Mesodermal cell (in vitro differentiated cells): ENCODE measurements around the gene EPHA6.
"Not testable (repeated sequence)": the region's sequence is repeated elsewhere in the genome, so short reads cannot be mapped to it uniquely, and the experiment has no call there.

Experiments
- H3K27ac ChIP-seq: 2 replicates; pipeline ENCODE4 v1.7.0; 2013; ENCODE audit warnings: mild to moderate bottlenecking, low read depth, low read length, moderate library complexity; ENCODE audit not compliant: severe bottlenecking
- H3K36me3 ChIP-seq: 2 replicates; pipeline ENCODE4 v1.7.1; 2013; ENCODE audit warnings: mild to moderate bottlenecking, low read length, moderate library complexity; ENCODE audit not compliant: control insufficient read depth, insufficient read depth
- H3K4me1 ChIP-seq: one replicate; pipeline ENCODE4 v1.7.1; 2013; ENCODE audit warnings: mild to moderate bottlenecking, low read length; ENCODE audit not compliant: insufficient read depth, control insufficient read depth, poor library complexity, severe bottlenecking
- H3K4me3 ChIP-seq: 2 replicates; pipeline ENCODE4 v1.7.0; 2013; ENCODE audit warnings: low read length, control low read depth, mild to moderate bottlenecking; ENCODE audit not compliant: insufficient read depth, poor library complexity, severe bottlenecking; ENCODE audit errors: extremely low read depth
- H3K9me3 ChIP-seq: 2 replicates; pipeline ENCODE4 v1.7.1; 2013; ENCODE audit warnings: mild to moderate bottlenecking, low read length, moderate library complexity; ENCODE audit not compliant: control insufficient read depth
- WGBS, 2 experiments: methylation state at CpG; one replicate each; pipeline ENCODE4 v1.1.5; 2013; ENCODE audit warnings: missing lambda C conversion rate in 2 of 2; ENCODE audit not compliant: insufficient coverage in 2 of 2; 5-methylcytosine and 5-hydroxymethylcytosine counted together

The EPHA6 gene

DNA sequence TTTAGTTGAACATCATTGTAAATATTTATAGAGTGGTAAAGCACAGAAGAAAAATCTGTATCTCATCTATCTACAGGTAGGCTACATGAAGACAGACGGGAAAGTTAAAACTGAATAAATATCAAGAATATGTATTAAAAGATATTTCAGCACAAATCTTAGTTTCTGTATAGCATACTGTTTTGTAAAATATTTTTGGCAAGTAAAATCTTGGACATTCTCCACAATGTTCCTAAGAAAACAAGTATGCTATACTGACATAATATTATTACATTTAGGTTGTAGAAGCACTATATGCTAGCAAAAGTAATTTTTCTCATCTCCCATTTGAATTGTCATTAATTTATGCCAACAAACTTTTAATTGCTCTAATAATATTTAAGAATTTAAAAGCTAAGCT lies 623.7 kb downstream of the EPHA6 start:
- Histone ChIP-seq H3K4me1 (no peaks in the 10 kb centered on the region), H3K27ac (no peak overlapping the region), H3K36me3 (no peaks in the 10 kb centered on the region), H3K9me3 (no peaks in the 10 kb centered on the region), H3K4me3 (no peak overlapping the region)
- no CpG with 5 or more reads among the region's 1 CpG for WGBS, 2 experiments

DNA sequence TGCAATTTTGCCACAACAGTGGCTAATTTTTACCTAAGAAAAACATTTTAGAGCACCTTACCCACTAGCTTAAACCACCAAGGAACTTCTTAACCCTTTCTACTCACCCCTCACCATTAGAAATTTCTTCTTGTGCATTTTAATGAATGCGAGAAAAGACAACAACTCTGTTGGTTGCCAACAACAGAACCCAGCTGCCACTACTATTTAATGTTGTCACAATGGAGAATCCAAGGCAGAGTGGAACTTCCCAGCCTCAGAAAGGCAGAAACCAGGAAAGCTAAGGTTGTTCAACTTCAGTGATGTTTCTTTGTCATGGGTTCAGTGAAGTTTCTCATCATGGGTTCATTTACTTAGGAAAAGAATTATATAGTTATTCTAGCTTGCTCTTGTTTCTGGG lies 625.0 kb downstream of the EPHA6 start:
- Histone ChIP-seq H3K4me1 (no peaks in the 10 kb centered on the region), H3K4me3 (no peak overlapping the region), H3K27ac (no peak overlapping the region), H3K36me3 (no peaks in the 10 kb centered on the region), H3K9me3 (no peaks in the 10 kb centered on the region)
- WGBS, 2 experiments, result 67% methylated on average over 1 of the region's 1 CpG; no CpG with 5 or more reads in 1 of the 2 experiments

DNA sequence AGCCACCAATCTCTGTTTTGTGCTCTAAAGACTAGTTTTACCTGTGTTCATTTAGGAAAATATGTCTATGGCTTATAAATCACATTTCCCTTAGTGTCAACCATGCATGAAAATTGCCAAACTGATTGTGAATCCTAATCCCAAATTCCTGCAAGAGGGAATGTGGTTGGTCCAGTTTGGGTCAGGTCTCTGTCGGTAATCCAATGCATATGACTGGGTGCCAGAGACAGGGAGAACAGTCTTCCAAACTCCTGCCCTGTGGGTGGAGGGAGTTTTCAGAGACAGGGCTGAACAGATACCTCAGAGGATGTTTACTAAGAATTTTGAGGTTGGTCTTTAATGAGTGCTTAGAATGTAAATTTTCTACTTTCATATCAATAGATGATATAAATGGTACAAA lies 649.6 kb downstream of the EPHA6 start:
- Histone ChIP-seq H3K4me3 (no peak overlapping the region), H3K9me3 (no peaks in the 10 kb centered on the region), H3K27ac (no peak overlapping the region), H3K4me1 (no peaks in the 10 kb centered on the region), H3K36me3 (no peaks in the 10 kb centered on the region)
- 67% methylated on average over 1 of the region's 1 CpG; no CpG with 5 or more reads in 1 of the 2 experiments for WGBS, 2 experiments

DNA sequence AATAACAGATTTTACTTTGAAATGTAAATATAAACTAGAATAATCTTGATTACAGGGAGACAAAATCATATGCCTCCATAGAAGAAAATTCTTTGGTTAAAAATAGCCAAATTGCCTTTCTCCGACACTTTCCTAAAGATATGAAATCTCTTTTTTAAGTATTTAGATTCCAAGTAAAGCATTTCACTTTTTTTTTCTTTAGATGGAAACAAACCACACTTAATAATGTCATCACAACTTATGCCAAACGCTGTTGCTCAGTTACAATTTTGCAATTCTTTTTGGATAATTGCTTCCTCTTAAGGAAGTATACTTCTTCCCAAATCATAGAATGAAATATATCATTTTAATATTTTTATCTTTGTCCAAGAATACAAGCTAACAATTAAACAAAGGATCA lies 656.1 kb downstream of the EPHA6 start:
- Histone ChIP-seq H3K27ac (no peak overlapping the region), H3K36me3 (no peaks in the 10 kb centered on the region), H3K4me1 (no peaks in the 10 kb centered on the region), H3K4me3 (no peak overlapping the region), H3K9me3 (no peaks in the 10 kb centered on the region)
- WGBS, 2 experiments, result no CpG with 5 or more reads among the region's 2 CpGs

DNA sequence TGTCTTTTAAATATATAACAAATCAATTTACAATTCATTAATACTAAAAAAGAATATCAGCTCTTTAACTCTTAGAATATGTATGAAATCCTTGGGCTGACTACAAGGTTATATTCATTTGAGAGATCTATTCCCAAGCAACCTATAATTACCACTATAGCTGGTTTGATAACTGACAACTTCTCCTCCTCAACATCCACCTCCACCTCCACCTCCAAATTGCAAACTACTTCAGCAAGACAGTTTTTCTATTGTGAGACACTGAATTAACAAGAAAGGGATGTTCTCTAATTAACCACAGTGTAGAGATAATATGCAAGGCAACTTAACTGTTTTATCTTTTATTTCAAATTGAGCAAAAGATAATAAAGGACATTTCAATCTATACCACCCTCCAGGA lies 665.3 kb downstream of the EPHA6 start:
- H3K4me3 ChIP-seq, result no peak overlapping the region
- no peaks in the 10 kb centered on the region for H3K4me1 ChIP-seq
- no peaks in the 10 kb centered on the region for H3K36me3 ChIP-seq
- H3K9me3 ChIP-seq, result no peaks in the 10 kb centered on the region
- no peak overlapping the region for H3K27ac ChIP-seq

DNA sequence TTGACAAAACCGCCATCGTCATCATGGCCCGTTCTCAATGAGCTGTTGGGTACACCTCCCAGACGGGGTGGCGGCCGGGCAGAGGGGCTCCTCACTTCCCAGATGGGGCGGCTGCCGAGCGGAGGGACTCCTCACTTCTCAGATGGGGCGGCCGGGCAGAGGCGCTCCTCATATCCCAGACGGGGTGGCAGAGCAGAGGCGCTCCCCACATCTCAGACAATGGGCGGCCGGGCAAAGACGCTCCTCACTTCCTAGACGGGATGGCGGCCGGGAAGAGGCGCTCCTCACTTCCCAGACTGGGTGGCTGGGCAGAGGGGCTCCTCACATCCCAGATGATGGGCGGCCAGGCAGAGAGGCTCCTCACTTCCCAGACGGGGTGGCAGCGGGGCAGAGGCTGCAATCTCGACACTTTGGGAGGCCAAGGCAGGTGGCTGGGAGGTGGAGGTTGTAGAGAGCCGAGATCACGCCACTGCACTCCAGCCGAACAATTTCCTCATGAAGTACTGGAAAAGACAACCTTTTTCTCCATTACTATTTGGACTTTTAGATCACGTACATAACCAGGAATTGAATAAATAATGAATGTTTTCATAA lies 666.4 kb downstream of the EPHA6 start:
- H3K4me3 ChIP-seq, H3K27ac ChIP-seq, H3K4me1 ChIP-seq, H3K9me3 ChIP-seq, H3K36me3 ChIP-seq: not testable (repeated sequence)
- 96 to 100% methylated on average over 6 to 10 of the region's 29 CpGs for WGBS, 2 experiments

DNA sequence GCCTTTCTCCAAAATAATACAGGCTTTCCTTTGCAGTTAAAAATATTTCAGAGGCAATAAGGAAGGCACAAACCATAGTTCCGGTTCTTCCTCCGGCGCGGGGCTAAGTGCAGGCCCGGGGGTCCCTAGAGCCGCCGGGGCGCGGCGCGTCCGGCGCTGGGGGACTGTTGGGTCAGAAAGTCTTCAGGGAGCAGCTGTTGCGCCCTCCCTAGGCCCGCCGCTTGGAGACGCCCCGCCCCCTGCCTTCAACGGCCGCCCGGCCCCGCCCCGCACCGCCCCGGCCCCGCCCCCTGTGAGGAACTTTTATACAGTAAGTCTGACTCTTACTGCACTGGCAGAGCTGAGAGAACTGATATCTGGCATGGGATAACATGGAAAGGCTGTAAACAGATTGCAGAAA lies 667.0 kb downstream of the EPHA6 start:
- no peaks in the 10 kb centered on the region for H3K4me1 ChIP-seq
- H3K9me3 ChIP-seq, result no peaks in the 10 kb centered on the region
- 89 to 100% methylated on average over 14 to 22 of the region's 26 CpGs for WGBS, 2 experiments
- no peak overlapping the region for H3K4me3 ChIP-seq
- H3K36me3 ChIP-seq, result no peaks in the 10 kb centered on the region
- no peak overlapping the region for H3K27ac ChIP-seq

DNA sequence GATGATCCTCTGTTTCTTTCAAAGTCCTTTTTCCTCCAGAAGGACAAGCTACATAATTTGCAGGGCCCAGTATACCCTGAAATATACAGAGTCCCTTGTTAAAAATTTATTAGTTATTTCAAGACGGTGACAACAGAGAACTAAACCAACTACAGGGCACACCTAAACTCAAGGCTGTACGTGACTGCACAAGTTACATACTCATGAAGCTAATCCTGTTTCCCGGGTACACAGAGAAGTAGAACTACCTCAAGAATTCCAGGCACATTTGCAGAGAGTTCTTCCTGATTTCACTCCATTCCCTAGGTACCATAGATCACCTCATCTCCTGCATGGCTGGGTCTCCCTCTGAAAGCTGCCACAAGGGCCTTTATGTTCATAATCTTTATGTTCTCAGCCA lies 670.8 kb downstream of the EPHA6 start:
- H3K9me3 ChIP-seq, result no peaks in the 10 kb centered on the region
- no peaks in the 10 kb centered on the region for H3K36me3 ChIP-seq
- no peak overlapping the region for H3K27ac ChIP-seq
- no peaks in the 10 kb centered on the region for H3K4me1 ChIP-seq
- H3K4me3 ChIP-seq, result no peak overlapping the region
- 80 to 96% methylated on average over 1 to 3 of the region's 3 CpGs for WGBS, 2 experiments

DNA sequence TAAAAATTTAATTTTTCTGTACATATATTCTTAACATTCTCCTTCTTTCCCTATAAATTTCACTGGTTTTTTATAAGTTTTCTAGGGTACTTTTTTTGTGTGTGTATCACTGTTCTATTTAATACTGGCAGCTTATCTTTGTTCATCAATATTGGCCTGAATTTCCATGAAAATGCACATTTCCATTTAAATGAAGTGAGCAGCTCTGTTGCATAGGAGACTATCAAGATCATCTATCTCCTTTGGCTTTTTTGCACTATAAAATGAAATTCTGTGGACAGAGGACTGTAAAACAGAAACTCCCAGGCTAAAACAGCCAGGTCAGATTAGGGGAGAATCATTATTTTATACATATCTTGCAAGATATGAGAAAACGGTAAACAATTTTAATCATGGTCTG lies 673.2 kb downstream of the EPHA6 start:
- no peaks in the 10 kb centered on the region for H3K36me3 ChIP-seq
- no peaks in the 10 kb centered on the region for H3K9me3 ChIP-seq
- no peak overlapping the region for H3K4me3 ChIP-seq
- H3K4me1 ChIP-seq, result no peaks in the 10 kb centered on the region
- H3K27ac ChIP-seq, result no peak overlapping the region
- no CpG with 5 or more reads among the region's 1 CpG for WGBS, 2 experiments

DNA sequence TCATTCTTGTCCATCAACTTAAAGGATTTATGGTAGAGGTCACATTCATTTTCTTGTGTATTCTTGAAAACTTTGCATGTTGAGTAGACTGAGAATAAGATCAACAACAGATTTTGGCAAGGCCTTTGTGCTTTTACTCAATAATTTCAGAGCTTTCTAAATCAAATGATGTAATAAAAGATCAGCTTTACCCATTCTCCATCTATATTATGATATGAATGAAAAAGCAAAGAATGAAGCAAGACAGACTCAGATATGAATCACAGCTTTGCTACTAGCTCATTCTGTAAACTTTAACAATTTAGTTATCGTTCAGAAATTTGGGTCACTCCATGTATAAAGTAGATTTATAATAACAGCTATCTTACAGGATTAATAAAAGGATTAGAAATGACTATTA lies 674.3 kb downstream of the EPHA6 start:
- WGBS, 2 experiments, result no CpG with 5 or more reads among the region's 1 CpG
- no peak overlapping the region for H3K4me3 ChIP-seq
- H3K27ac ChIP-seq, result no peak overlapping the region
- H3K9me3 ChIP-seq, result no peaks in the 10 kb centered on the region
- no peaks in the 10 kb centered on the region for H3K36me3 ChIP-seq
- H3K4me1 ChIP-seq, result no peaks in the 10 kb centered on the region

DNA sequence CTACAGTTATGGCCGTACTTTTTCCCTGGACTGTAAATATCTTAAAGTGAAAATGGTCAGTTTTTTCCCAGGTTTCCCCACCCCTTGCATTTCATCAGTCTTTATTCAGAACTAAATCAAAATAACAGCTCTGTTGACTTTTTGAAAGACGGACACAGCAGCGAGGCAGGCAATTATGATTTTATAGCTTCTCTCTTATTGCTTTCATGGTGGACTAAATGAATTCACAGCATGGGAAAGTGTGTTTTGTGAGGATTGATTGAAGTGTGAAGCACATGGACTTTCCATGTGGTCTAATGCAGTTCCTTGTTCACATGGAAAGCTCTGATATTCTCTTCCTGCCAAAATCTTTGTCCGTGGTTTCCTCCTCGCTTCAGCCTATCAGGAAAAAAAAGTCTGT lies 681.5 kb downstream of the EPHA6 start:
- Histone ChIP-seq H3K27ac (no peak overlapping the region), H3K9me3 (no peaks in the 10 kb centered on the region), H3K4me3 (no peak overlapping the region), H3K36me3 (no peaks in the 10 kb centered on the region), H3K4me1 (no peaks in the 10 kb centered on the region)
- 100% methylated on average over 2 of the region's 5 CpGs for WGBS, 2 experiments
